Measurements from ENCODE around the gene ABHD16A. TPM values are rescaled to one million over a fixed set of nuclear protein-coding genes. Genes with fewer than 3 reads are reported as not detected.

ABHD16A gene
- total RNA-seq (ENCODE audit: low replicate concordance), result 51.3 and 104 TPM in 2 replicates

GRCh38 chr6:31702819-31703716, at the start of gene ABHD16A:
ABHD16A (minus strand) TSS chr6:31703324; CDS start chr6:31703281, 43 bp downstream.

GRCh38 chr6:31739639-31740396, 36.7 kb upstream of the ABHD16A start, which contains the start of gene MSH5:
MSH5 (plus strand) TSS chr6:31740005; CDS start chr6:31740467, 462 bp downstream.

GRCh38 chr6:31736021-31736767, 33.1 kb upstream of the ABHD16A start, which contains the start of gene CLIC1:
CLIC1 (minus strand) TSS chr6:31736530; CDS start chr6:31736300, 230 bp downstream.

GRCh38 chr6:31728767-31729514, 25.8 kb upstream of the ABHD16A start, which contains the start of gene DDAH2:
DDAH2 (minus strand) TSS chr6:31729299; CDS start chr6:31729161, 138 bp downstream.

GRCh38 chr6:31723245-31723979, 20.3 kb upstream of the ABHD16A start, which contains the start of gene MPIG6B:
MPIG6B (plus strand) TSS chr6:31723373; CDS start chr6:31723384, 11 bp downstream.

GRCh38 chr6:31721351-31722020, 18.4 kb upstream of the ABHD16A start, which contains the start of gene LY6G6C:
LY6G6C (minus strand) TSS chr6:31721746; CDS start chr6:31721679, 67 bp downstream.

GRCh38 chr6:31715022-31715958, 12.2 kb upstream of the ABHD16A start, which contains the start of gene LY6G6D:
LY6G6D (plus strand) TSS chr6:31715348; CDS start chr6:31715356, 8 bp downstream.

GRCh38 chr6:31706599-31706998, 3.5 kb upstream of the ABHD16A start, which contains the start of gene LY6G6F:
LY6G6F (plus strand) TSS chr6:31706866; CDS start chr6:31706907, 41 bp downstream.

DNA sequence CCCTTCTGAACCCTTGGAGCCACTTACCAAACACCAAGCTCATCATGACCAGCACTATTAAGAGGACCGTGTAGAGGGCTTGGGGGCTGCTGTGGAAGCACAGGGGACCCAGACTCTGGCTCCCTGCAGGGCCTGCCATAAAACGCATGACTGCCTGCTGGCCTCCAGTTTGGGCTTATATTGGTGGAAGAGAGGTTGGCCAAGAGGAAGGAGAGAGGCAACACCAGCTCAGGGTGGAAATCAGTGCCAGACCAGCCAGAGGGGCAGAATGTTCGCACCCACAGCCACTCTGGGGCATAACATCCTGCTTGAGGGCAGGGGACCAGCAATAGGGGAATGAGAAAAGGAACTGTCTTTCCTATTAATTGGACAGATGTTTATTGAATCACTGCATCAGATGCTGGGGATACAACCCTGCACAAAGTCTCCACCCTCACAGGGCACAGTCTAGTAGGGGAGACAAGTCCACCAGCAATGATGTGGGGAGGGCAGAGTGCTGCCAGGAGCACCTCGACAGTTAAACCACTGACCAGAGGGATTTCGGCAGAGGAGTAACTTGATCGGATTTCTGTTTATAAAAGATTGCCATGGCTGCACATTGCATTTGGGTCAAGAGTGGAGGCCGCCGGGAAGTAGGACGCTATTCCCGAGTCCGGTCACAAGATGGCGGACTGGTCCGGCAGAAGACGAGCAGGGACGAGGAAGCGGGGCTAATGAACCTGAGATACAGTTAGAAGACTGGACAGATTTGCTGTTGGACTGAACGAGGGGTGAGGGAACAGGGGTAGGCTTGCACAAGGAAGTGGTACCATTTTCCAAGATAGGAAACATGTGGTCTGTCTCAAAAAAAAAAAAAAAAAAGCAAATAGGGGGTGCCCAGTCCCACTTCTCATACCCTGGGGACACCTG, 22.6 kb downstream of the ABHD16A start, which contains the start of gene LY6G5C:
Gene LY6G5C, minus strand, starts transcription at position 842 of the 909 bp plus-strand sequence. Its CDS starts 694 bp downstream, at position 148.

DNA sequence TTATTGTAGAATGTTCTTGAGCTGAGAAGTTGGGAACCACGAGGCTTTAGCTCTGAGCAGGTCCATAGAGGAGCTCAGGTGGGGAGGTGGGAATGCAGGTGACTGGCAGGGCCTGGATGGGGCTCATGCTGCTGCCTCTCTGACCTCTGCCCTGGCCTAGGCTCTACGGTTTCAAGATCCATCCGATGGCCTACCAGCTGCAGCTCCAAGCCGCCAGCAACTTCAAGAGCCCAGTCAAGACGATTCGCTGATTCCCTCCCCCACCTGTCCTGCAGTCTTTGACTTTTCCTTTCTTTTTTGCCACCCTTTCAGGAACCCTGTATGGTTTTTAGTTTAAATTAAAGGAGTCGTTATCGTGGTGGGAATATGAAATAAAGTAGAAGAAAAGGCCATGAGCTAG, 33.4 kb downstream of the ABHD16A start, which contains the start of gene LY6G5B:
Gene LY6G5B, plus strand, starts transcription at position 301 of the 400 bp plus-strand sequence. CDS start 975 bp downstream, outside the sequence.

DNA sequence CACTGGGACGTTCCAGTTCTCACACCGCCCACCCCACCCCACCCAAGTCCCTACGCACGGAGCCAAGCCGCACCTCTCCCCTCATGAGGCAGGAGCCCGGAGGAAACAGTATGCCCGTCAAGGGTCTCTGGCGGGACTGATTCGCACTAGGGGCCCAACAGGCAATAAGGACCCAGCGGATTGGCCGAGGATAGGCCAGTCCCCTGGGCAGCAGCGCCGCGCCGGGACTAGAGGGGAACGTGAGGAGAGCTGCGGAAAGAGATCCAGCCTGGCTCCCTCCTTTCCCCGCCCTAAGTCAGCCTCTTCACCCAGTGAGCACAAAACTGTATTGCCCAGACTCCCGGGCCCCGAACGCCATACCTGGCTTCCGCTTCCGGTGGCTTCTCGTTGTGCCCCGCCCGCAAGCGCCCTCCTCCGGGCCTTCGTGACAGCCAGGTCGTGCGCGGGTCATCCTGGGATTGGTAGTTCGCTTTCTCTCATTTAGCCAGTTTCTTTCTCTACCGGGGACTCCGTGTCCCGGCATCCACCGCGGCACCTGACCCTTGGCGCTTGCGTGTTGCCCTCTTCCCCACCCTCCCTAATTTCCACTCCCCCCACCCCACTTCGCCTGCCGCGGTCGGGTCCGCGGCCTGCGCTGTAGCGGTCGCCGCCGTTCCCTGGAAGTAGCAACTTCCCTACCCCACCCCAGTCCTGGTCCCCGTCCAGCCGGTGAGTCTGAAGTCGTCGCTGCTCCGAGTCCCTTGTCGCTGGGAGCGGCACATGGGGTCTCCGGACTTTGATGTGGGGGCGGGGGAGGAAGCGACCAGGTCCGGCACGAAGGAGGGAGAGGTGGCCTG, 37.4 kb downstream of the ABHD16A start, which contains the start of gene CSNK2B:
Gene CSNK2B, plus strand, starts transcription at position 580 of the 836 bp plus-strand sequence. CDS start 752 bp downstream, outside the sequence.

DNA sequence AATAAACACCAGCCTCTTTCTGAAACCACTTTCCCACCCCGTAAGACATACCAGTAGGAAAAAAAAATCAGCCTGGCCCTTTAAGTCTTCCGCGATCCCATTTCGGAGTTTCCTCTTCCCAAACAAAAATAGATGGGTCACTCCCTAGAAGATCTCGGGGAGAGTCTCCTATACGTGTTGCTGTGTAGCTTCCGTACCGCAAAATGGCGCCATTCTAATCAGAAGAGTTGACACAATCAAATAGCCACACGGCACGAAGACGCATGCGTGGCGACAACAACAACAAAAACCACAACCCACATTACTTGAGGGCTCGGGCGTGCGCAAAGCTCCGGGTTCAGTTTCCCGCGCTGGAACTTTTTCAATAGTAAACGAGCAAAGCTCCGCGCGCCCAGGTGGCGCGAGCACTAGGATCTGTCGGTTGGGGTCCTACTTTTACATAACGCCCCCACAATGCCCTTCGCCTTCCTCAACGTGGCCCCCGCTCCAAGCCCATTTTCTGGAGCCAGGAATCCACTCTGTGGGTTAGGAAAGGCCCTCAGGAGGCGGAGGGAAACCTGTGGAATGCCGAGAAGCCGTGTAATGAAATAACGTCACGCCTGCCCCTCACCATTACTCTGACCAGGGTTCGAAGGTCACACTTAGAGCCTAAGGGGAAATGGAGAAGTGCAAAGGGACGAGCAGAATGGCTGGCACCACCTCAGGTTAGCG, 38.2 kb downstream of the ABHD16A start, which contains the start of gene GPANK1:
Gene GPANK1, minus strand, starts transcription at position 208 of the 711 bp plus-strand sequence. CDS start 519 bp downstream, outside the sequence.

GRCh38 chr6:31660381-31661261, 42.5 kb downstream of the ABHD16A start, which contains the start of gene C6orf47:
C6orf47 (minus strand) TSS chr6:31660778; CDS start chr6:31659947, 831 bp downstream.

